ENCODE measurements around the gene LRP1B. TPM values are rescaled to one million over a fixed set of nuclear protein-coding genes. Genes with fewer than 3 reads are reported as not detected.

Gene LRP1B
- total and polyA plus RNA-seq, 2 of the 8 experiments (the other 6 are each of a cell fraction or from before 2014, with no cell fraction given) = 0.03 TPM; not detected in 1

DNA sequence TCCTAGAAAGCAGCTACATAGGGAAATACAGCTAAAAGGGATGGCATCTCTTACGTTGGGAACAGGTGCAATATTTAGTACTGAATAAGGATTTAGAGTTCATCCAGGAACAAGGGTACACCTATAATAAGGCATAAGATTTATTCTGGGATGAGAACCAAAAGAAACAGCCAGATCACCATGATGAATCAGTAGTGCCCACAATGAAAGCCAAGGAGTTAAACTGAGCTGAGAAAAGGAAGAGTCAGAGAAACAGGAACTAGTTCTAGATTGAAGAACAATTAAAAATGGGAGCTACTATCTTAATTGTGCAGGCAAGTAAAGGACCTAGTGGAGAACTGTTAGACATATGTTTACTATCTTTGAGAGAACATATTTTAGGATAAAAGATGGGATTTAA, 692.3 kb downstream of the LRP1B start (continued):
- TF ChIP-seq, protein P1, sequence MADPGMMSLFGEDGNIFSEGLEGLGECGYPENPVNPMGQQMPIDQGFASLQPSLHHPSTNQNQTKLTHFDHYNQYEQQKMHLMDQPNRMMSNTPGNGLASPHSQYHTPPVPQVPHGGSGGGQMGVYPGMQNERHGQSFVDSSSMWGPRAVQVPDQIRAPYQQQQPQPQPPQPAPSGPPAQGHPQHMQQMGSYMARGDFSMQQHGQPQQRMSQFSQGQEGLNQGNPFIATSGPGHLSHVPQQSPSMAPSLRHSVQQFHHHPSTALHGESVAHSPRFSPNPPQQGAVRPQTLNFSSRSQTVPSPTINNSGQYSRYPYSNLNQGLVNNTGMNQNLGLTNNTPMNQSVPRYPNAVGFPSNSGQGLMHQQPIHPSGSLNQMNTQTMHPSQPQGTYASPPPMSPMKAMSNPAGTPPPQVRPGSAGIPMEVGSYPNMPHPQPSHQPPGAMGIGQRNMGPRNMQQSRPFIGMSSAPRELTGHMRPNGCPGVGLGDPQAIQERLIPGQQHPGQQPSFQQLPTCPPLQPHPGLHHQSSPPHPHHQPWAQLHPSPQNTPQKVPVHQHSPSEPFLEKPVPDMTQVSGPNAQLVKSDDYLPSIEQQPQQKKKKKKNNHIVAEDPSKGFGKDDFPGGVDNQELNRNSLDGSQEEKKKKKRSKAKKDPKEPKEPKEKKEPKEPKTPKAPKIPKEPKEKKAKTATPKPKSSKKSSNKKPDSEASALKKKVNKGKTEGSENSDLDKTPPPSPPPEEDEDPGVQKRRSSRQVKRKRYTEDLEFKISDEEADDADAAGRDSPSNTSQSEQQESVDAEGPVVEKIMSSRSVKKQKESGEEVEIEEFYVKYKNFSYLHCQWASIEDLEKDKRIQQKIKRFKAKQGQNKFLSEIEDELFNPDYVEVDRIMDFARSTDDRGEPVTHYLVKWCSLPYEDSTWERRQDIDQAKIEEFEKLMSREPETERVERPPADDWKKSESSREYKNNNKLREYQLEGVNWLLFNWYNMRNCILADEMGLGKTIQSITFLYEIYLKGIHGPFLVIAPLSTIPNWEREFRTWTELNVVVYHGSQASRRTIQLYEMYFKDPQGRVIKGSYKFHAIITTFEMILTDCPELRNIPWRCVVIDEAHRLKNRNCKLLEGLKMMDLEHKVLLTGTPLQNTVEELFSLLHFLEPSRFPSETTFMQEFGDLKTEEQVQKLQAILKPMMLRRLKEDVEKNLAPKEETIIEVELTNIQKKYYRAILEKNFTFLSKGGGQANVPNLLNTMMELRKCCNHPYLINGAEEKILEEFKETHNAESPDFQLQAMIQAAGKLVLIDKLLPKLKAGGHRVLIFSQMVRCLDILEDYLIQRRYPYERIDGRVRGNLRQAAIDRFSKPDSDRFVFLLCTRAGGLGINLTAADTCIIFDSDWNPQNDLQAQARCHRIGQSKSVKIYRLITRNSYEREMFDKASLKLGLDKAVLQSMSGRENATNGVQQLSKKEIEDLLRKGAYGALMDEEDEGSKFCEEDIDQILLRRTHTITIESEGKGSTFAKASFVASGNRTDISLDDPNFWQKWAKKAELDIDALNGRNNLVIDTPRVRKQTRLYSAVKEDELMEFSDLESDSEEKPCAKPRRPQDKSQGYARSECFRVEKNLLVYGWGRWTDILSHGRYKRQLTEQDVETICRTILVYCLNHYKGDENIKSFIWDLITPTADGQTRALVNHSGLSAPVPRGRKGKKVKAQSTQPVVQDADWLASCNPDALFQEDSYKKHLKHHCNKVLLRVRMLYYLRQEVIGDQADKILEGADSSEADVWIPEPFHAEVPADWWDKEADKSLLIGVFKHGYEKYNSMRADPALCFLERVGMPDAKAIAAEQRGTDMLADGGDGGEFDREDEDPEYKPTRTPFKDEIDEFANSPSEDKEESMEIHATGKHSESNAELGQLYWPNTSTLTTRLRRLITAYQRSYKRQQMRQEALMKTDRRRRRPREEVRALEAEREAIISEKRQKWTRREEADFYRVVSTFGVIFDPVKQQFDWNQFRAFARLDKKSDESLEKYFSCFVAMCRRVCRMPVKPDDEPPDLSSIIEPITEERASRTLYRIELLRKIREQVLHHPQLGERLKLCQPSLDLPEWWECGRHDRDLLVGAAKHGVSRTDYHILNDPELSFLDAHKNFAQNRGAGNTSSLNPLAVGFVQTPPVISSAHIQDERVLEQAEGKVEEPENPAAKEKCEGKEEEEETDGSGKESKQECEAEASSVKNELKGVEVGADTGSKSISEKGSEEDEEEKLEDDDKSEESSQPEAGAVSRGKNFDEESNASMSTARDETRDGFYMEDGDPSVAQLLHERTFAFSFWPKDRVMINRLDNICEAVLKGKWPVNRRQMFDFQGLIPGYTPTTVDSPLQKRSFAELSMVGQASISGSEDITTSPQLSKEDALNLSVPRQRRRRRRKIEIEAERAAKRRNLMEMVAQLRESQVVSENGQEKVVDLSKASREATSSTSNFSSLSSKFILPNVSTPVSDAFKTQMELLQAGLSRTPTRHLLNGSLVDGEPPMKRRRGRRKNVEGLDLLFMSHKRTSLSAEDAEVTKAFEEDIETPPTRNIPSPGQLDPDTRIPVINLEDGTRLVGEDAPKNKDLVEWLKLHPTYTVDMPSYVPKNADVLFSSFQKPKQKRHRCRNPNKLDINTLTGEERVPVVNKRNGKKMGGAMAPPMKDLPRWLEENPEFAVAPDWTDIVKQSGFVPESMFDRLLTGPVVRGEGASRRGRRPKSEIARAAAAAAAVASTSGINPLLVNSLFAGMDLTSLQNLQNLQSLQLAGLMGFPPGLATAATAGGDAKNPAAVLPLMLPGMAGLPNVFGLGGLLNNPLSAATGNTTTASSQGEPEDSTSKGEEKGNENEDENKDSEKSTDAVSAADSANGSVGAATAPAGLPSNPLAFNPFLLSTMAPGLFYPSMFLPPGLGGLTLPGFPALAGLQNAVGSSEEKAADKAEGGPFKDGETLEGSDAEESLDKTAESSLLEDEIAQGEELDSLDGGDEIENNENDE (IDR thresholded peaks at IDR 0.05; ENCODE audit: insufficient replicate concordance, low read length) = no peak
- TF ChIP-seq CHD2 (IDR thresholded peaks at IDR 0.05; ENCODE audit: low read length) = no peak
- no peak for TF ChIP-seq SIN3A (conservative IDR thresholded peaks at IDR 0.05 in 1 of 2, IDR thresholded peaks at IDR 0.05 in 1 of 2; ENCODE audit: low read depth in 1 of 2, low read length in 2 of 2)
- TF ChIP-seq, protein P2, sequence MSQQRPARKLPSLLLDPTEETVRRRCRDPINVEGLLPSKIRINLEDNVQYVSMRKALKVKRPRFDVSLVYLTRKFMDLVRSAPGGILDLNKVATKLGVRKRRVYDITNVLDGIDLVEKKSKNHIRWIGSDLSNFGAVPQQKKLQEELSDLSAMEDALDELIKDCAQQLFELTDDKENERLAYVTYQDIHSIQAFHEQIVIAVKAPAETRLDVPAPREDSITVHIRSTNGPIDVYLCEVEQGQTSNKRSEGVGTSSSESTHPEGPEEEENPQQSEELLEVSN (IDR thresholded peaks at IDR 0.05) = no peak
- no peak for TF ChIP-seq KDM1A (IDR thresholded peaks at IDR 0.05; ENCODE audit: borderline replicate concordance, low read length)
- TF ChIP-seq SRF (IDR thresholded peaks at IDR 0.05; ENCODE audit: low read depth, low read length) = no peak
- TF ChIP-seq CBX8 (IDR thresholded peaks at IDR 0.05; ENCODE audit: borderline replicate concordance, low read depth, low read length) = no peak
- no peak for TF ChIP-seq JUN (IDR thresholded peaks at IDR 0.05; ENCODE audit: low read depth, low read length)

Measured in H1 (cell line).